HepG2 (cell line): ENCODE data around the gene SERPIND1. TPM values are rescaled to one million over a fixed set of nuclear protein-coding genes. Genes with fewer than 3 reads are reported as not detected.

Experiments used
- ATAC-seq: fragments of 200-7000 bp; cut with Tn5 transposase; 3 replicates; pipeline ENCODE4 v1.9.1; 2020; ENCODE audit warnings: mild to moderate bottlenecking, moderate library complexity
- BruUV-seq: library from RNA; stranded (reverse); fragments of 400-500 nt; replicated peaks from 2 replicates; lab custom pipeline; 2021; lab: Mats Ljungman, UMichigan
- CTCF ChIA-PET: fragments of 300-600 bp; formaldehyde crosslinking; extraction: SDS; loops from one replicate; lab custom pipeline; 2021; ENCODE audit warnings: low total read pairs, inconsistent platforms, low intra/inter-chr PET ratio; lab: Yijun Ruan, JAX
- POLR2A ChIA-PET: fragments of 350-600 bp; sonication (Branson Sonifier 250); formaldehyde crosslinking; loops from one replicate; lab custom pipeline; 2020; ENCODE audit warnings: antibody characterized with exemption, inconsistent platforms; lab: Yijun Ruan, JAX
- DNase-seq: peaks from one replicate; pipeline ENCODE4 v3.0.0-alpha.2; 2015; ENCODE audit warnings: low spot score
- FAIRE-seq: peaks from 3 replicates; lab custom pipeline; 2011; peaks lifted over from hg19 to GRCh38; lab: Jason Lieb, UNC
- H2AFZ ChIP-seq: one replicate; pipeline ENCODE4 v1.6.1; 2011; ENCODE audit warnings: low read length, inconsistent platforms
- H3K27ac ChIP-seq: fragments of 300-600 bp; 3 replicates; pipeline ENCODE4 v1.8.0; 2011; ENCODE audit warnings: mixed run types, mild to moderate bottlenecking, mixed read lengths, low read length, inconsistent platforms; ENCODE audit not compliant: insufficient read depth; ENCODE audit errors: extremely low read length
- H3K27me3 ChIP-seq, 2 experiments: fragments of 200-600 bp in 1 of 2; 2 replicates in 1 of 2; 3 replicates in 1 of 2; pipeline versions ENCODE4 v1.6.0 to v1.8.0; 2011; ENCODE audit warnings: low read length in 2 of 2, mild to moderate bottlenecking in 2 of 2, moderate library complexity in 2 of 2, inconsistent platforms in 1 of 2; ENCODE audit not compliant: insufficient read depth in 2 of 2, control insufficient read depth in 1 of 2
- H3K36me3 ChIP-seq, 2 experiments: fragments of 200-600 bp in 1 of 2; replicated peaks in 1 of 2; 2 replicates in 1 of 2; 3 replicates in 1 of 2; pipeline versions ENCODE4 v1.5.1 to v1.8.0; 2011; ENCODE audit warnings: low read length in 2 of 2, inconsistent platforms in 1 of 2; ENCODE audit not compliant: insufficient read depth in 2 of 2, control insufficient read depth in 1 of 2
- H3K4me1 ChIP-seq: 2 replicates; pipeline ENCODE4 v1.5.1; 2012; ENCODE audit warnings: low read length, inconsistent platforms; ENCODE audit not compliant: insufficient read depth
- H3K4me2 ChIP-seq: 2 replicates; pipeline ENCODE4 v1.6.0; 2011; ENCODE audit warnings: low read depth, low read length, inconsistent platforms
- H3K4me3 ChIP-seq, 3 experiments: fragments of 200-600 bp in 1 of 3; sonication (generic), shearing (Covaris generic) in 1 of 3; replicated peaks in 1 of 3; 2 replicates each; pipeline ENCODE4 v1.5.1; 2011 to 2016; ENCODE audit warnings: low read length in 3 of 3, inconsistent platforms in 2 of 3, low read depth in 2 of 3, mild to moderate bottlenecking in 2 of 3, control low read depth in 1 of 3, mixed read lengths in 1 of 3; ENCODE audit not compliant: insufficient read depth in 1 of 3
- H3K79me2 ChIP-seq: one replicate; pipeline ENCODE4 v1.6.1; 2011; ENCODE audit warnings: low read length, inconsistent platforms; ENCODE audit not compliant: insufficient read depth
- H3K9ac ChIP-seq: 2 replicates; pipeline ENCODE4 v1.6.0; 2011; ENCODE audit warnings: mild to moderate bottlenecking, low read depth, low read length, inconsistent platforms; ENCODE audit not compliant: insufficient read depth
- H3K9me3 ChIP-seq: 2 replicates; pipeline ENCODE4 v1.5.1; 2012; ENCODE audit warnings: mild to moderate bottlenecking, low read length
- H4K20me1 ChIP-seq: 2 replicates; pipeline ENCODE4 v1.6.0; 2011; ENCODE audit warnings: inconsistent platforms, mild to moderate bottlenecking, low read length, moderate library complexity; ENCODE audit not compliant: insufficient read depth
- PHF21A ChIP-seq: sonication (generic); formaldehyde crosslinking; IDR thresholded peaks from 2 replicates; pipeline ENCODE4 v1.5.0; 2020; ENCODE audit warnings: mild to moderate bottlenecking, missing genetic modification reagents
- RFXAP ChIP-seq: sonication (generic); formaldehyde crosslinking; IDR thresholded peaks from 2 replicates; pipeline ENCODE4 v1.4.0; 2020; ENCODE audit warnings: missing genetic modification reagents, borderline replicate concordance
- SRSF1 ChIP-seq: fragments of 200-400 bp; formaldehyde crosslinking; optimal IDR thresholded peaks from 2 replicates; pipeline ENCODE3; 2017; ENCODE audit warnings: mild to moderate bottlenecking, low read depth, low read length, moderate library complexity
- WGBS: methylation state at CpG from one replicate; pipeline ENCODE4 v1.1.6; 2017; ENCODE audit warnings: low lambda C conversion rate; 5-methylcytosine and 5-hydroxymethylcytosine counted together
- in situ Hi-C: cut with HindIII; loops from 2 replicates; pipeline ENCODE4 v1.10.0; 2017; ENCODE audit warnings: low pct_unique_long_range_greater_than_20kb; ENCODE audit not compliant: extremely low pct_ligation_motif_present
- intact Hi-C: fragments of 100-400 bp; cut with micrococcal nuclease; formaldehyde crosslinking; loops from one replicate; pipeline ENCODE4 v1.10.0; 2022; ENCODE audit not compliant: unreplicated experiment
- polyA plus RNA-seq, 8 experiments: library from polyadenylated mRNA; depleted of rRNA in 3 of 8; stranded (reverse) in 7 of 8; unstranded in 1 of 8; fragments of >200 nt; fragmentation: Illumina TruSeq in 4 of 8; extraction: Trizol in 4 of 8; gene quantifications; 2 replicates each; pipeline versions ENCODE4 v1.2.1 to v1.2.3, GENCODE V29; 2011 to 2016; ENCODE audit warnings: low read depth in 4 of 8, missing spikeins in 1 of 8, mixed read lengths in 1 of 8; ENCODE audit not compliant: insufficient read depth in 1 of 8
- total RNA-seq, 5 experiments: library from RNA; depleted of rRNA; stranded (reverse); fragments of >200 nt; fragmentation: Illumina TruSeq; extraction: Trizol; gene quantifications; 2 replicates each; pipeline ENCODE4 v1.2.3, GENCODE V29; 2016; ENCODE audit warnings: low read depth in 1 of 5
- TF ChIP-seq, protein P1 (sequence below): sonication (generic); formaldehyde crosslinking; IDR thresholded peaks from 2 replicates; pipeline ENCODE4 v1.5.0; 2020; ENCODE audit warnings: missing genetic modification reagents
- TF ChIP-seq, protein P2 (sequence below): sonication (generic); formaldehyde crosslinking; IDR thresholded peaks from 2 replicates; pipeline ENCODE4 v1.4.0; 2020; ENCODE audit warnings: missing genetic modification reagents, borderline replicate concordance
- TF ChIP-seq, protein P3 (sequence below): IDR thresholded peaks from 2 replicates; pipeline ENCODE4 v1.6.1; 2016; ENCODE audit warnings: missing compliant biosample characterization, missing genetic modification reagents, borderline replicate concordance
- TF ChIP-seq, protein P4 (sequence below): sonication (generic); formaldehyde crosslinking; IDR thresholded peaks from 2 replicates; pipeline ENCODE4 v1.4.0; 2020; ENCODE audit warnings: mild to moderate bottlenecking, missing genetic modification reagents, borderline replicate concordance
- TF ChIP-seq, protein P5 (sequence below): sonication (generic); formaldehyde crosslinking; IDR thresholded peaks from 2 replicates; pipeline ENCODE4 v1.4.0; 2020; ENCODE audit warnings: low read depth, mild to moderate bottlenecking, missing genetic modification reagents

Gene SERPIND1
- total and polyA plus RNA-seq, 2 of the 13 experiments (the other 11 are each of a cell fraction or from before 2014, with no cell fraction given), result 111 to 350 TPM

DNA sequence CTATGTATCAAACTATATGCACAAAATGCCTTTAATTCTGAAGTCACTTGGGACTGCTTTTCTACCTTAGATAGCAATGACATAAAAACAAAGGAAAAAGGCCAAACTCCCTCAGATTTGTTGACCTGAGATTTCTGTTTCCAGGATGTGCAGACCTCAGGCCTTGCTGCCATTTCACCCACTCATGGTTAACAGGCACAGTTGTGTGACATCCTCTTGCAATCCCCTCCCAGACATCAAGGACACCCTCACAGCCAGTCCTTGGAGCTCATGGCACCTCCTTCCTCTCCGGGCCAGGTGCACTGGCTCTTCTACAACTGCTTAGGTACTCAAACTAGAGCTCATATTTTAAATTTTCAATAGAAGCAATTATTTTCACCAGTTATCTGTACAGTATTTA, 37.3 kb downstream of the SERPIND1 start (continued):
- TF ChIP-seq, protein P1, sequence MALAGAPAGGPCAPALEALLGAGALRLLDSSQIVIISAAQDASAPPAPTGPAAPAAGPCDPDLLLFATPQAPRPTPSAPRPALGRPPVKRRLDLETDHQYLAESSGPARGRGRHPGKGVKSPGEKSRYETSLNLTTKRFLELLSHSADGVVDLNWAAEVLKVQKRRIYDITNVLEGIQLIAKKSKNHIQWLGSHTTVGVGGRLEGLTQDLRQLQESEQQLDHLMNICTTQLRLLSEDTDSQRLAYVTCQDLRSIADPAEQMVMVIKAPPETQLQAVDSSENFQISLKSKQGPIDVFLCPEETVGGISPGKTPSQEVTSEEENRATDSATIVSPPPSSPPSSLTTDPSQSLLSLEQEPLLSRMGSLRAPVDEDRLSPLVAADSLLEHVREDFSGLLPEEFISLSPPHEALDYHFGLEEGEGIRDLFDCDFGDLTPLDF (CRISPR knock-in tag), result no peak
- no peak for TF ChIP-seq SRSF1
- no peak for TF ChIP-seq PHF21A (CRISPR knock-in tag)
- no peak for TF ChIP-seq RFXAP
- TF ChIP-seq, protein P2, sequence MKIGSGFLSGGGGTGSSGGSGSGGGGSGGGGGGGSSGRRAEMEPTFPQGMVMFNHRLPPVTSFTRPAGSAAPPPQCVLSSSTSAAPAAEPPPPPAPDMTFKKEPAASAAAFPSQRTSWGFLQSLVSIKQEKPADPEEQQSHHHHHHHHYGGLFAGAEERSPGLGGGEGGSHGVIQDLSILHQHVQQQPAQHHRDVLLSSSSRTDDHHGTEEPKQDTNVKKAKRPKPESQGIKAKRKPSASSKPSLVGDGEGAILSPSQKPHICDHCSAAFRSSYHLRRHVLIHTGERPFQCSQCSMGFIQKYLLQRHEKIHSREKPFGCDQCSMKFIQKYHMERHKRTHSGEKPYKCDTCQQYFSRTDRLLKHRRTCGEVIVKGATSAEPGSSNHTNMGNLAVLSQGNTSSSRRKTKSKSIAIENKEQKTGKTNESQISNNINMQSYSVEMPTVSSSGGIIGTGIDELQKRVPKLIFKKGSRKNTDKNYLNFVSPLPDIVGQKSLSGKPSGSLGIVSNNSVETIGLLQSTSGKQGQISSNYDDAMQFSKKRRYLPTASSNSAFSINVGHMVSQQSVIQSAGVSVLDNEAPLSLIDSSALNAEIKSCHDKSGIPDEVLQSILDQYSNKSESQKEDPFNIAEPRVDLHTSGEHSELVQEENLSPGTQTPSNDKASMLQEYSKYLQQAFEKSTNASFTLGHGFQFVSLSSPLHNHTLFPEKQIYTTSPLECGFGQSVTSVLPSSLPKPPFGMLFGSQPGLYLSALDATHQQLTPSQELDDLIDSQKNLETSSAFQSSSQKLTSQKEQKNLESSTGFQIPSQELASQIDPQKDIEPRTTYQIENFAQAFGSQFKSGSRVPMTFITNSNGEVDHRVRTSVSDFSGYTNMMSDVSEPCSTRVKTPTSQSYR (CRISPR knock-in tag), result no peak
- TF ChIP-seq, all 625 proteins: peak for 0

DNA sequence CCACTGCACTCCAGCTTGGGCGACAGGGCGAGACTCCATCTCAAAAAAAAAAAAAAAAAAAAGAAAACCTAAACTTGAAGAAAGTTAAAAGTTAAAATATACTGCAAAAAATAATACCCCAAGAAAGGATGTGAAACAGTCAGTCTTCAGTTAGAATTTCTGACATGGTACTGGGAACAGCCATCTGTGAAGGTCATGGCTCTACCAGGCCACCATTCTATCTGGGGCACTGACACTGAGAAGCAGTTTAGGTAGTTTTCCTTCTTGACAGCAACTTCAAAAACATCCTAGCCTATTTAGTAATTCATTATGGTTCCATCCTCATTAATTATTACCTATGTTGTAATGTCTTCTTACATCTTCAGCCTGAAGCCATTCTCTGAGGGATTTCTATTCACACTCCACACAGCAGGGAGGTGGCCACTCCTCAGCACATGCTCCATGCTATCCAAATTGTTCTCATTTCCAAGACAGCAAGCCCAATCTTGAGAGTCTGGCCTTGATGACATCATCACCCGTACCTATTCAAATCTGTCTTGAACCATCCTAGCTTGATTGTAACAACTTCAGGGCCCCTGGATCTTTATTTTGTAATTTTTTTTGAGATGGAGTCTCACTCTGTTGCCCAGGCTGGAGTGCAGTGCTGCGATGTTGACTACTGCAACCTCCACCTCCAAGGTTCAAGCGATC, 38.2 kb downstream of the SERPIND1 start:
- in situ Hi-C loops (loop anchor here (10.0 kb wide), 1 partner anchor 63 kb away; no protein-coding TSS in a partner anchor), intact Hi-C loops (no loop called here)
- 95% methylated on average over 5 of the region's 5 CpGs for WGBS
- CTCF ChIA-PET, result no interaction called here
- H3K9ac ChIP-seq, result no peak overlapping the region
- no peak for DNase-seq
- no peak overlapping the region for H2AFZ ChIP-seq
- H3K4me3 ChIP-seq, result no peak overlapping the region
- H3K27ac ChIP-seq, result no peak overlapping the region
- H3K4me1 ChIP-seq, result no peaks in the 10 kb centered on the region
- POLR2A ChIA-PET, result no interaction called here
- FAIRE-seq, result no peak
- no peak overlapping the region for H3K4me2 ChIP-seq
- H3K36me3 ChIP-seq, result peaks cover 14 to 62% of the 10 kb centered on the region in 2 experiments; a peak in 4 of 5 replicates
- no peaks in the 10 kb centered on the region for H3K79me2 ChIP-seq
- H4K20me1 ChIP-seq, result no peaks in the 10 kb centered on the region
- H3K27me3 ChIP-seq, result no peaks in the 10 kb centered on the region
- no peak for ATAC-seq
- no peaks in the 10 kb centered on the region for H3K9me3 ChIP-seq
- BruUV-seq, result no TSS peak
- TF ChIP-seq, protein P3, sequence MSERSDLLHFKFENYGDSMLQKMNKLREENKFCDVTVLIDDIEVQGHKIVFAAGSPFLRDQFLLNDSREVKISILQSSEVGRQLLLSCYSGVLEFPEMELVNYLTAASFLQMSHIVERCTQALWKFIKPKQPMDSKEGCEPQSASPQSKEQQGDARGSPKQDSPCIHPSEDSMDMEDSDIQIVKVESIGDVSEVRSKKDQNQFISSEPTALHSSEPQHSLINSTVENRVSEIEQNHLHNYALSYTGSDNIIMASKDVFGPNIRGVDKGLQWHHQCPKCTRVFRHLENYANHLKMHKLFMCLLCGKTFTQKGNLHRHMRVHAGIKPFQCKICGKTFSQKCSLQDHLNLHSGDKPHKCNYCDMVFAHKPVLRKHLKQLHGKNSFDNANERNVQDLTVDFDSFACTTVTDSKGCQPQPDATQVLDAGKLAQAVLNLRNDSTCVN (CRISPR knock-in tag), result no peak
- TF ChIP-seq, protein P4, sequence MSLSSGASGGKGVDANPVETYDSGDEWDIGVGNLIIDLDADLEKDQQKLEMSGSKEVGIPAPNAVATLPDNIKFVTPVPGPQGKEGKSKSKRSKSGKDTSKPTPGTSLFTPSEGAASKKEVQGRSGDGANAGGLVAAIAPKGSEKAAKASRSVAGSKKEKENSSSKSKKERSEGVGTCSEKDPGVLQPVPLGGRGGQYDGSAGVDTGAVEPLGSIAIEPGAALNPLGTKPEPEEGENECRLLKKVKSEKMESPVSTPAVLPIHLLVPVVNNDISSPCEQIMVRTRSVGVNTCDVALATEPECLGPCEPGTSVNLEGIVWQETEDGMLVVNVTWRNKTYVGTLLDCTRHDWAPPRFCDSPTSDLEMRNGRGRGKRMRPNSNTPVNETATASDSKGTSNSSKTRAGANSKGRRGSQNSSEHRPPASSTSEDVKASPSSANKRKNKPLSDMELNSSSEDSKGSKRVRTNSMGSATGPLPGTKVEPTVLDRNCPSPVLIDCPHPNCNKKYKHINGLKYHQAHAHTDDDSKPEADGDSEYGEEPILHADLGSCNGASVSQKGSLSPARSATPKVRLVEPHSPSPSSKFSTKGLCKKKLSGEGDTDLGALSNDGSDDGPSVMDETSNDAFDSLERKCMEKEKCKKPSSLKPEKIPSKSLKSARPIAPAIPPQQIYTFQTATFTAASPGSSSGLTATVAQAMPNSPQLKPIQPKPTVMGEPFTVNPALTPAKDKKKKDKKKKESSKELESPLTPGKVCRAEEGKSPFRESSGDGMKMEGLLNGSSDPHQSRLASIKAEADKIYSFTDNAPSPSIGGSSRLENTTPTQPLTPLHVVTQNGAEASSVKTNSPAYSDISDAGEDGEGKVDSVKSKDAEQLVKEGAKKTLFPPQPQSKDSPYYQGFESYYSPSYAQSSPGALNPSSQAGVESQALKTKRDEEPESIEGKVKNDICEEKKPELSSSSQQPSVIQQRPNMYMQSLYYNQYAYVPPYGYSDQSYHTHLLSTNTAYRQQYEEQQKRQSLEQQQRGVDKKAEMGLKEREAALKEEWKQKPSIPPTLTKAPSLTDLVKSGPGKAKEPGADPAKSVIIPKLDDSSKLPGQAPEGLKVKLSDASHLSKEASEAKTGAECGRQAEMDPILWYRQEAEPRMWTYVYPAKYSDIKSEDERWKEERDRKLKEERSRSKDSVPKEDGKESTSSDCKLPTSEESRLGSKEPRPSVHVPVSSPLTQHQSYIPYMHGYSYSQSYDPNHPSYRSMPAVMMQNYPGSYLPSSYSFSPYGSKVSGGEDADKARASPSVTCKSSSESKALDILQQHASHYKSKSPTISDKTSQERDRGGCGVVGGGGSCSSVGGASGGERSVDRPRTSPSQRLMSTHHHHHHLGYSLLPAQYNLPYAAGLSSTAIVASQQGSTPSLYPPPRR (CRISPR knock-in tag), result no peak
- TF ChIP-seq, protein P5, sequence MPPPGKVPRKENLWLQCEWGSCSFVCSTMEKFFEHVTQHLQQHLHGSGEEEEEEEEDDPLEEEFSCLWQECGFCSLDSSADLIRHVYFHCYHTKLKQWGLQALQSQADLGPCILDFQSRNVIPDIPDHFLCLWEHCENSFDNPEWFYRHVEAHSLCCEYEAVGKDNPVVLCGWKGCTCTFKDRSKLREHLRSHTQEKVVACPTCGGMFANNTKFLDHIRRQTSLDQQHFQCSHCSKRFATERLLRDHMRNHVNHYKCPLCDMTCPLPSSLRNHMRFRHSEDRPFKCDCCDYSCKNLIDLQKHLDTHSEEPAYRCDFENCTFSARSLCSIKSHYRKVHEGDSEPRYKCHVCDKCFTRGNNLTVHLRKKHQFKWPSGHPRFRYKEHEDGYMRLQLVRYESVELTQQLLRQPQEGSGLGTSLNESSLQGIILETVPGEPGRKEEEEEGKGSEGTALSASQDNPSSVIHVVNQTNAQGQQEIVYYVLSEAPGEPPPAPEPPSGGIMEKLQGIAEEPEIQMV (CRISPR knock-in tag), result no peak
